SK-N-SH treated with all-trans-retinoic acid at 6 μM for 48 hours (cell line): ENCODE measurements around the gene BBS9.

Experiments
- ATAC-seq: fragments of 200-7000 bp; cut with Tn5 transposase; 3 replicates; pipeline ENCODE4 v1.9.1; 2020; ENCODE audit warnings: mild to moderate bottlenecking, moderate library complexity
- ARNTL ChIP-seq: fragments of 450-650 bp; formaldehyde crosslinking; IDR thresholded peaks from 2 replicates; pipeline ENCODE4 v1.5.0; 2020; ENCODE audit warnings: low read depth, mild to moderate bottlenecking, moderate library complexity, borderline replicate concordance
- BACH2 ChIP-seq: fragments of 250-450 bp; sonication (Bioruptor Pico); IDR thresholded peaks from 2 replicates; pipeline ENCODE4 v1.9.0; 2021; ENCODE audit warnings: mild to moderate bottlenecking, borderline replicate concordance
- CSDC2 ChIP-seq: fragments of 250-450 bp; sonication (Bioruptor Pico); IDR thresholded peaks from 2 replicates; pipeline ENCODE4 v1.5.0; 2020; ENCODE audit warnings: mild to moderate bottlenecking, moderate library complexity
- CSRNP3 ChIP-seq: fragments of 250-450 bp; sonication (Bioruptor Pico); IDR thresholded peaks from 2 replicates; pipeline ENCODE4 v1.5.1; 2021; ENCODE audit warnings: mild to moderate bottlenecking, moderate library complexity
- ESRRG ChIP-seq: fragments of 250-450 bp; sonication (Bioruptor Pico); IDR thresholded peaks from 2 replicates; pipeline ENCODE4 v1.6.1; 2021; ENCODE audit warnings: mild to moderate bottlenecking
- GLIS3 ChIP-seq: fragments of 250-450 bp; sonication (Bioruptor Pico); IDR thresholded peaks from 2 replicates; pipeline ENCODE4 v1.5.0; 2020; ENCODE audit warnings: mild to moderate bottlenecking, moderate library complexity
- ISL1 ChIP-seq: fragments of 250-450 bp; sonication (Bioruptor Pico); IDR thresholded peaks from 2 replicates; pipeline ENCODE4 v2.1.2; 2022; ENCODE audit warnings: mild to moderate bottlenecking, moderate library complexity
- OSR1 ChIP-seq: fragments of 250-450 bp; sonication (Bioruptor Pico); IDR thresholded peaks from 2 replicates; pipeline ENCODE4 v1.8.0; 2022; ENCODE audit warnings: moderate library complexity, mild to moderate bottlenecking, inconsistent platforms
- PATZ1 ChIP-seq: fragments of 250-450 bp; sonication (Bioruptor Pico); IDR thresholded peaks from 2 replicates; pipeline ENCODE4 v1.8.0; 2020; ENCODE audit warnings: mild to moderate bottlenecking, moderate library complexity, borderline replicate concordance
- POU6F1 ChIP-seq: fragments of 250-450 bp; sonication (Bioruptor Pico); IDR thresholded peaks from 2 replicates; pipeline ENCODE4 v1.8.0; 2021; ENCODE audit warnings: low read depth, mild to moderate bottlenecking, moderate library complexity, borderline replicate concordance
- PPARA ChIP-seq: fragments of 250-450 bp; sonication (Bioruptor Pico); IDR thresholded peaks from 2 replicates; pipeline ENCODE4 v1.5.0; 2020; ENCODE audit warnings: mild to moderate bottlenecking, borderline replicate concordance
- RARB ChIP-seq: fragments of 250-450 bp; sonication (Bioruptor Pico); IDR thresholded peaks from 2 replicates; pipeline ENCODE4 v1.8.0; 2021; ENCODE audit warnings: mild to moderate bottlenecking, moderate library complexity
- SNAI2 ChIP-seq: fragments of 250-450 bp; sonication (Bioruptor Pico); IDR thresholded peaks from 2 replicates; pipeline ENCODE4 v1.5.0; 2020; ENCODE audit warnings: mild to moderate bottlenecking, moderate library complexity
- TCF4 ChIP-seq: fragments of 250-450 bp; sonication (Bioruptor Pico); IDR thresholded peaks from 2 replicates; pipeline ENCODE4 v1.8.0; 2021; ENCODE audit warnings: mild to moderate bottlenecking, moderate library complexity, borderline replicate concordance
- TOX ChIP-seq: fragments of 250-450 bp; sonication (Bioruptor Pico); IDR thresholded peaks from 2 replicates; pipeline ENCODE4 v1.8.0; 2021; ENCODE audit warnings: mild to moderate bottlenecking, moderate library complexity, borderline replicate concordance
- TSHZ2 ChIP-seq: fragments of 250-450 bp; sonication (Bioruptor Pico); IDR thresholded peaks from 2 replicates; pipeline ENCODE4 v1.5.0; 2020; ENCODE audit warnings: mild to moderate bottlenecking, moderate library complexity
- ZC3H10 ChIP-seq: fragments of 250-450 bp; sonication (Bioruptor Pico); IDR thresholded peaks from 2 replicates; pipeline ENCODE4 v1.5.1; 2021; ENCODE audit warnings: mild to moderate bottlenecking, moderate library complexity
- ZFP3 ChIP-seq: fragments of 250-450 bp; sonication (Bioruptor Pico); IDR thresholded peaks from 2 replicates; pipeline ENCODE4 v1.5.0; 2020; ENCODE audit warnings: mild to moderate bottlenecking, moderate library complexity
- ZFP30 ChIP-seq: fragments of 450-650 bp; formaldehyde crosslinking; IDR thresholded peaks from 2 replicates; pipeline ENCODE4 v1.5.0; 2022; ENCODE audit warnings: mild to moderate bottlenecking, moderate library complexity
- ZNF565 ChIP-seq: fragments of 450-650 bp; formaldehyde crosslinking; conservative IDR thresholded peaks from 2 replicates; pipeline ENCODE4 v1.5.0; 2020; ENCODE audit warnings: low read depth, mild to moderate bottlenecking, moderate library complexity
- ZNF70 ChIP-seq: fragments of 450-650 bp; formaldehyde crosslinking; IDR thresholded peaks from 2 replicates; pipeline ENCODE4 v1.5.0; 2020; ENCODE audit warnings: mild to moderate bottlenecking, moderate library complexity
- ZNF8 ChIP-seq: fragments of 450-650 bp; formaldehyde crosslinking; IDR thresholded peaks from 2 replicates; pipeline ENCODE4 v1.5.0; 2020; ENCODE audit warnings: mild to moderate bottlenecking, moderate library complexity

The BBS9 gene

GRCh38 chr7:33410266-33410665 is 280.9 kb downstream of the BBS9 start:
- no peak for ATAC-seq
- TF ChIP-seq CSDC2 (no peak), TCF4 (CRISPR knock-in tag) (no peak), PATZ1 (no peak), CSRNP3 (no peak), ZC3H10 (no peak), ZFP3 (no peak), ZNF8 (no peak), ZNF70 (no peak)

GRCh38 chr7:33411020-33411419 is 281.7 kb downstream of the BBS9 start:
- no peak for TF ChIP-seq ESRRG
- no peak for TF ChIP-seq OSR1 (CRISPR knock-in tag)
- peak; percentile 40; the same call in 1 of the 2 replicates for TF ChIP-seq TCF4 (CRISPR knock-in tag)
- TF ChIP-seq ZC3H10 = no peak
- no peak for TF ChIP-seq PATZ1
- TF ChIP-seq ISL1 (CRISPR knock-in tag) = peak; percentile 52
- no peak for TF ChIP-seq SNAI2 (CRISPR knock-in tag)
- TF ChIP-seq ZNF8 = no peak
- no peak for ATAC-seq

- ATAC-seq = no peak
- TF ChIP-seq BACH2 (CRISPR knock-in tag) (no peak), ZNF565 (CRISPR knock-in tag) (no peak), POU6F1 (CRISPR knock-in tag) (no peak), PPARA (CRISPR knock-in tag) (no peak), ISL1 (CRISPR knock-in tag) (no peak), PATZ1 (no peak), ZFP30 (CRISPR knock-in tag) (no peak), OSR1 (CRISPR knock-in tag) (no peak), SNAI2 (CRISPR knock-in tag) (no peak), ZNF70 (no peak), ZNF8 (no peak), ESRRG (no peak), ZFP3 (no peak), TOX (no peak), CSRNP3 (no peak), CSDC2 (no peak), ARNTL (CRISPR knock-in tag) (no peak)
Observed at GRCh38 chr7:33412331-33412730, 283.0 kb downstream of the BBS9 start.

GRCh38 chr7:33418251-33418701 is 288.9 kb downstream of the BBS9 start:
- ATAC-seq = no peak
- TF ChIP-seq TOX = no peak
- no peak for TF ChIP-seq TSHZ2 (CRISPR knock-in tag)
- no peak for TF ChIP-seq SNAI2 (CRISPR knock-in tag)
- no peak for TF ChIP-seq RARB (CRISPR knock-in tag)
- TF ChIP-seq GLIS3 (CRISPR knock-in tag) = no peak
- TF ChIP-seq ZFP3 = no peak
